Ascending aorta (tissue), 2 donors: ENCODE measurements around the gene NTM. TPM values are rescaled to one million over a fixed set of nuclear protein-coding genes. Genes with fewer than 3 reads are reported as not detected.

ENCODE experiments used
- DNase-seq, 2 donors: peaks; one replicate each; pipeline ENCODE4 v3.0.0-alpha.2; 2019; ENCODE audit warnings: low spot score in 2 of 2
- H3K27ac ChIP-seq, 2 donors: fragments of 200-600 bp; sonication (generic); one replicate each; pipeline ENCODE4 v1.5.1; 2016 to 2017; ENCODE audit warnings: mild to moderate bottlenecking in 1 of 2
- H3K27me3 ChIP-seq: fragments of 200-600 bp; sonication (generic); one replicate; pipeline ENCODE4 v1.5.1; 2017
- H3K36me3 ChIP-seq, 2 donors: fragments of 200-600 bp; sonication (generic); one replicate each; pipeline ENCODE4 v1.5.1; 2016
- H3K4me1 ChIP-seq, 2 donors: fragments of 200-600 bp; sonication (generic); one replicate each; pipeline ENCODE4 v1.5.1; 2016 to 2017; ENCODE audit warnings: mild to moderate bottlenecking in 1 of 2
- H3K4me3 ChIP-seq, 2 donors: fragments of 200-600 bp; sonication (generic); one replicate each; pipeline ENCODE4 v1.5.1; 2016 to 2017; ENCODE audit warnings: mild to moderate bottlenecking in 1 of 2
- H3K9me3 ChIP-seq, 2 donors: fragments of 200-600 bp; sonication (generic); one replicate each; pipeline ENCODE4 v1.5.1; 2016
- CTCF ChIP-seq, 3 experiments: fragments of 200-600 bp in 2 of 3; fragments of 450-650 bp in 1 of 3; sonication (generic) in 2 of 3; IDR thresholded peaks; one replicate each; pipeline ENCODE4 v1.5.1; 2016 to 2019; ENCODE audit warnings: antibody characterized with exemption in 3 of 3, mild to moderate bottlenecking in 1 of 3, moderate library complexity in 1 of 3
- intact Hi-C: fragments of 100-400 bp; cut with DNase I; formaldehyde crosslinking; loops from one replicate; pipeline ENCODE4 v1.15.1; 2023
- total RNA-seq: library from RNA; depleted of rRNA; stranded (reverse); fragments of >200 nt; gene quantifications from one replicate; pipeline ENCODE4 v1.1.0, GENCODE V29; 2016

NTM gene
- total RNA-seq, 1 donor from 2014 or later, result not detected

- Histone ChIP-seq H3K27ac (no peak overlapping the region), H3K9me3 (no peaks in the 10 kb centered on the region), H3K4me1 (no peaks in the 10 kb centered on the region), H3K4me3 (no peak overlapping the region), H3K27me3 (no peaks in the 10 kb centered on the region), H3K36me3 (no peaks in the 10 kb centered on the region)
- DNase-seq, result no peak
- no peak for TF ChIP-seq CTCF (IDR thresholded peaks at IDR 0.05)
- intact Hi-C loops, result no loop called here
Measured at GRCh38 chr11:131652231-131652630, 281.8 kb downstream of the NTM start.

GRCh38 chr11:131653260-131653659 is 282.8 kb downstream of the NTM start:
- Histone ChIP-seq H3K27me3 (no peaks in the 10 kb centered on the region), H3K36me3 (no peaks in the 10 kb centered on the region), H3K4me3 (no peak overlapping the region), H3K4me1 (no peaks in the 10 kb centered on the region), H3K27ac (no peak overlapping the region), H3K9me3 (no peaks in the 10 kb centered on the region)
- no peak for DNase-seq
- intact Hi-C loops, result no loop called here
- TF ChIP-seq CTCF (IDR thresholded peaks at IDR 0.05), result no peak

- H3K27me3 ChIP-seq, result no peaks in the 10 kb centered on the region
Measured at GRCh38 chr11:131654849-131655248, 284.4 kb downstream of the NTM start.

GRCh38 chr11:131656179-131656838 is 285.9 kb downstream of the NTM start:
- intact Hi-C loops, result no loop called here
- Histone ChIP-seq H3K36me3 (no peaks in the 10 kb centered on the region), H3K27ac (no peak overlapping the region), H3K9me3 (no peaks in the 10 kb centered on the region), H3K27me3 (no peaks in the 10 kb centered on the region), H3K4me3 (no peak overlapping the region), H3K4me1 (no peaks in the 10 kb centered on the region)
- DNase-seq, result no peak
- no peak for TF ChIP-seq CTCF (IDR thresholded peaks at IDR 0.05)

More at GRCh38 chr11:131654849-131655248, 284.4 kb downstream of the NTM start:
- no peak overlapping the region for H3K4me3 ChIP-seq
- intact Hi-C loops, result no loop called here
- TF ChIP-seq CTCF (IDR thresholded peaks at IDR 0.05), result no peak
- no peak for DNase-seq
- H3K27ac ChIP-seq, result no peak overlapping the region
- H3K36me3 ChIP-seq, result no peaks in the 10 kb centered on the region
- H3K4me1 ChIP-seq, result no peaks in the 10 kb centered on the region
- no peaks in the 10 kb centered on the region for H3K9me3 ChIP-seq

GRCh38 chr11:131656839-131657211 is 286.4 kb downstream of the NTM start:
- no peaks in the 10 kb centered on the region for H3K36me3 ChIP-seq
- TF ChIP-seq CTCF (IDR thresholded peaks at IDR 0.05), result no peak
- no peak for DNase-seq
- H3K4me1 ChIP-seq, result no peaks in the 10 kb centered on the region
- no peaks in the 10 kb centered on the region for H3K9me3 ChIP-seq
- H3K27me3 ChIP-seq, result no peaks in the 10 kb centered on the region
- H3K4me3 ChIP-seq, result no peak overlapping the region
- intact Hi-C loops, result no loop called here
- H3K27ac ChIP-seq, result no peak overlapping the region

- H3K27me3 ChIP-seq, result no peaks in the 10 kb centered on the region
- H3K9me3 ChIP-seq, result no peaks in the 10 kb centered on the region
- no peak for DNase-seq
- H3K36me3 ChIP-seq, result no peaks in the 10 kb centered on the region
- H3K4me3 ChIP-seq, result no peak overlapping the region
- no peaks in the 10 kb centered on the region for H3K4me1 ChIP-seq
- H3K27ac ChIP-seq, result no peak overlapping the region
- TF ChIP-seq CTCF (IDR thresholded peaks at IDR 0.05), result no peak
- intact Hi-C loops, result no loop called here
Measured at GRCh38 chr11:131658414-131658813, 288.0 kb downstream of the NTM start.
